ENCODE results near the gene CALML6.

DNA sequence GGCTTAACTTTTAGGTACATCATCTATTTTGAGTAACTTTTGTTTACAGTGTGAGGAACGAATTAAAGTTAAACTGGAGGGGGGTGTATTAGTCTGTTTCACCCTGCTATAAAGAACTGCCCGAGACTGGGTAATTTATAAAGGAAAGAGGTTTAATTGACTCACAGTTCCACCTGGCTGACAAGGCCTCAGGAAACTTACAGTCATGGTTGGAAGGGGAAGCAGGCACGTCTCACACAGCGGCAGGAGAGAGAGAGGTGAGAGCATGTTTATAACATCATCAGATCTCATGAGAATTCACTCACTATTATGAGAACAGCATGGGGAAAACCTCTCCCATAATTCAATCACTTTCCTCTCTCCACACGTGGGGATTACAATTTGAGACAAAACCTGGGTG, 35.9 kb downstream of the CALML6 start:
- TF ChIP-seq, protein P1, sequence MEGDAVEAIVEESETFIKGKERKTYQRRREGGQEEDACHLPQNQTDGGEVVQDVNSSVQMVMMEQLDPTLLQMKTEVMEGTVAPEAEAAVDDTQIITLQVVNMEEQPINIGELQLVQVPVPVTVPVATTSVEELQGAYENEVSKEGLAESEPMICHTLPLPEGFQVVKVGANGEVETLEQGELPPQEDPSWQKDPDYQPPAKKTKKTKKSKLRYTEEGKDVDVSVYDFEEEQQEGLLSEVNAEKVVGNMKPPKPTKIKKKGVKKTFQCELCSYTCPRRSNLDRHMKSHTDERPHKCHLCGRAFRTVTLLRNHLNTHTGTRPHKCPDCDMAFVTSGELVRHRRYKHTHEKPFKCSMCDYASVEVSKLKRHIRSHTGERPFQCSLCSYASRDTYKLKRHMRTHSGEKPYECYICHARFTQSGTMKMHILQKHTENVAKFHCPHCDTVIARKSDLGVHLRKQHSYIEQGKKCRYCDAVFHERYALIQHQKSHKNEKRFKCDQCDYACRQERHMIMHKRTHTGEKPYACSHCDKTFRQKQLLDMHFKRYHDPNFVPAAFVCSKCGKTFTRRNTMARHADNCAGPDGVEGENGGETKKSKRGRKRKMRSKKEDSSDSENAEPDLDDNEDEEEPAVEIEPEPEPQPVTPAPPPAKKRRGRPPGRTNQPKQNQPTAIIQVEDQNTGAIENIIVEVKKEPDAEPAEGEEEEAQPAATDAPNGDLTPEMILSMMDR (conservative IDR thresholded peaks at IDR 0.05; ENCODE audit: low read depth, low read length) = no peak
- no peak for TF ChIP-seq BHLHE40 (IDR thresholded peaks at IDR 0.05; ENCODE audit: low read depth, low read length)
- TF ChIP-seq, protein P2, sequence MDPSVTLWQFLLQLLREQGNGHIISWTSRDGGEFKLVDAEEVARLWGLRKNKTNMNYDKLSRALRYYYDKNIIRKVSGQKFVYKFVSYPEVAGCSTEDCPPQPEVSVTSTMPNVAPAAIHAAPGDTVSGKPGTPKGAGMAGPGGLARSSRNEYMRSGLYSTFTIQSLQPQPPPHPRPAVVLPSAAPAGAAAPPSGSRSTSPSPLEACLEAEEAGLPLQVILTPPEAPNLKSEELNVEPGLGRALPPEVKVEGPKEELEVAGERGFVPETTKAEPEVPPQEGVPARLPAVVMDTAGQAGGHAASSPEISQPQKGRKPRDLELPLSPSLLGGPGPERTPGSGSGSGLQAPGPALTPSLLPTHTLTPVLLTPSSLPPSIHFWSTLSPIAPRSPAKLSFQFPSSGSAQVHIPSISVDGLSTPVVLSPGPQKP (IDR thresholded peaks at IDR 0.05; ENCODE audit: borderline replicate concordance, low read depth, low read length) = no peak
- no peak for TF ChIP-seq RFX5 (IDR thresholded peaks at IDR 0.05; ENCODE audit: low read depth, low read length)
- no peak for TF ChIP-seq CEBPB (IDR thresholded peaks at IDR 0.05; ENCODE audit: low read depth, low read length)
- TF ChIP-seq, protein P3, sequence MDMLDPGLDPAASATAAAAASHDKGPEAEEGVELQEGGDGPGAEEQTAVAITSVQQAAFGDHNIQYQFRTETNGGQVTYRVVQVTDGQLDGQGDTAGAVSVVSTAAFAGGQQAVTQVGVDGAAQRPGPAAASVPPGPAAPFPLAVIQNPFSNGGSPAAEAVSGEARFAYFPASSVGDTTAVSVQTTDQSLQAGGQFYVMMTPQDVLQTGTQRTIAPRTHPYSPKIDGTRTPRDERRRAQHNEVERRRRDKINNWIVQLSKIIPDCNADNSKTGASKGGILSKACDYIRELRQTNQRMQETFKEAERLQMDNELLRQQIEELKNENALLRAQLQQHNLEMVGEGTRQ (IDR thresholded peaks at IDR 0.05; ENCODE audit: low read depth, low read length) = no peak

Measured in IMR-90 (cell line).